DMS114 treated with DMSO at 0.1 percent for 48 hours (cell line): ENCODE measurements around the gene ZNF133.
A peak's percentile ranks its signal among the peaks of the same experiment; 100 is the strongest.
"Not testable (repeated sequence)": the region's sequence is repeated elsewhere in the genome, so short reads cannot be mapped to it uniquely, and the experiment has no call there.

Source experiments
- DNase-seq: peaks from one replicate; lab custom pipeline; 2025; ENCODE audit not compliant: unreplicated experiment; lab: John Stamatoyannopoulos, UW

ZNF133 gene

DNA sequence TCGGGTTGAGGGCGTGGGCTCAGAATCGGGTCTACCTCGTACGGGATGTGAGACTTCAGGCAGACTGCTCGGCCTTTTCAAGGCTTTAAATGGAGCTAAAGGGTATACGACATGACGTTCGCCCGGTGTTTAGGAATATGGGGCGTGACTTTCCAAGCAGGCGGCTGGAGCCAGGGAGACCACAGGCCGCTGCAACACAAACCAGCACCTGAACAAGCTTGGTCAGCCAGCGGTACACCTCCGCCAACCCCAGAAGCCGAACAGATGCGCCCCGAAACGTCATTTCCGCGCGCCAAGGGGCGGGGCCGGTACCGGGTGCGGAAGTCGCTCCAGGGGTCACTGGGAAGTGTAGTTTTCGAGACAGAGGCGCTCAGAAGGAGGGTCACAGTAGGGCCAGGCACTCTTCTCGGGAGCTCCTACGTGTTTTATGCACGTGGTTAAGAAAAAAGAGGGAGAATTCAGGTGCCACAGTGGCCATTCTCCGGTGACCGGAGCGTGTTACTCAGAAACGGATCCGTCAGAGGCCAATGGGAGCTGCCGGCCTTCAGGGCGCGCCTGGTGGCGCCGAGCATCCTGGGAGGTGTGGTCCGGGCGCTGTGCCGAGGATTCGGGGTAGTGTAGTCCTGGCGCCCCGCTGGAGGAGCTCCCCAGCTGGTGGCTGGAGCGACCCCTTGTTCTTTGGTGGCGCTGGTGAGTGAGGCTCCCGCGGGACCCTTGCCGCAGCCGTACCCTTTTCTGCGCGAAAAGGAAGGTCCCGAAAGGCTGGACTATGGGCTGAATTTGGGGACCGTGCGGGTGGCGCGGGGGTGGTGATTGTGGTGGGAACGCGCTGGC is at the start of gene ZNF133:
Gene ZNF133 (plus strand): TSS at position 613 of the 834 bp plus-strand sequence. CDS start 17,160 bp downstream, outside the sequence.
- DNase-seq: peak; percentile 83

DNA sequence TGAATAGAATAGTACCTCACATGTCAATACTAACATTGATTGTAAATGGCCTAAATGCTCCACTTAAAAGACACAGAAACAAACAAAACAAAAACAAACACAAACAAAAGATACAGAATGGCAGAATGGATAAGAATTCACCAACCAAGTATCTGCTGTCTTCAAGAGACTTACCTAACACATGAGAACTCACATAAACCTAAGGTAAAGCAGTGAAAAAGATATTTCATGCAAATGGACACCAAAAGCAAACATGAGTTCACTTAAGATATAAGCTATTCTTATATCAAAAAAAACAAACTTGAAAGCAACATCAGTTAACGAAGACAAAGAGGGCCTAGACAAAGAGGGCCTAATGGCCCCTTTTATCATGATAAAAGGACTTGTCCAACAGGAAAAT is 47.3 kb upstream of the ZNF133 start:
- DNase-seq: no peak

DNA sequence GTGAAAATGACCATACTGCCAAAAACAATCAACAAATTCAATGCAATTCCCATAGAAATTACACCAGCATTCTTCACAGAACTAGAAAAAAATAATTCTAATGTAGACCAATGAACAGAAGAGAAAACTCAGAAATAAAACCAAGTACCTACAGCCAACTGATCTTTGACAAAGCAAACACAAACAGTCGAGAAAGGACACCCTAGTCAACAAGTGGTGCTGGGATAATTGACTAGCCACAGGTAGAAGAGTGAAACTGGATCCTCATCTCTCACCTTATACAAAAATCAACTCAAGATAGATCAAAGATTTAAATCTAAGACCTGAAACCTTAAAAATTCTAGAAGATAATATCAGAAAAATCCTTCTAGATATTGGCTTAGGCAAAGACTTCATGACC is 44.5 kb upstream of the ZNF133 start:
- DNase-seq: no peak

DNA sequence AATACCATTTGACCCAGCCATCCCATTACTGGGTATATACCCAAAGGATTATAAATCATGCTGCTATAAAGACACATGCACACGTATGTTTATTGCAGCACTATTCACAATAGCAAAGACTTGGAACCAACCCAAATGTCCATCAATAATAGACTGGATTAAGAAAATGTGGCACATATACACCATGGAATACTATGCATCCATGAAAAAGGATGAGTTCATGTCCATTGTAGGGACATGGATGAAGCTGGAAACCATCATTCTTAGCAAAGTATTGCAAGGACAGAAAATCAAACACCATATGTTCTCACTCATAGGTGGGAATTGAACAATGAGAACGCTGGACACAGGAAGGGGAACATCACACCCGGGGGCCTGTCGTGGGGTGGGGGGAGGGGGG is 39.8 kb upstream of the ZNF133 start:
- DNase-seq: not testable (repeated sequence)

DNA sequence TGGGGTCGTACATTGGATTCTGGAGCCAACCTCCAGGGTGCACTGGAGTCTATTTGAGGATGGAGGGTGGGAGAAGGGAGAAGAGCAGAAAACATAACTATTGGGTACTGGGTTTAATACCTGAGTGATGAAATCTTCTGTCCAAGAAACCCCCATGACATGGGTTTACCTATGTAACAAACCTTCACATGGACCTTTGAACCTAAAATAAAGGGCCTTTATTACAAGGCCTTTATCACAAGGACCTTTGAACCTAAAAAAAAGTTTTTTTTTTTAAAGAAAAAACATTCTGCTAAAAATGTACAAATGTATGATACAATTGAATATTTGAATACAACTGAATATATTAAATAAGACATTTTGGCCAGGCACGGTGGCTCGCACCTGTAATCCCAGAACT is 38.1 kb upstream of the ZNF133 start:
- no peak for DNase-seq

DNA sequence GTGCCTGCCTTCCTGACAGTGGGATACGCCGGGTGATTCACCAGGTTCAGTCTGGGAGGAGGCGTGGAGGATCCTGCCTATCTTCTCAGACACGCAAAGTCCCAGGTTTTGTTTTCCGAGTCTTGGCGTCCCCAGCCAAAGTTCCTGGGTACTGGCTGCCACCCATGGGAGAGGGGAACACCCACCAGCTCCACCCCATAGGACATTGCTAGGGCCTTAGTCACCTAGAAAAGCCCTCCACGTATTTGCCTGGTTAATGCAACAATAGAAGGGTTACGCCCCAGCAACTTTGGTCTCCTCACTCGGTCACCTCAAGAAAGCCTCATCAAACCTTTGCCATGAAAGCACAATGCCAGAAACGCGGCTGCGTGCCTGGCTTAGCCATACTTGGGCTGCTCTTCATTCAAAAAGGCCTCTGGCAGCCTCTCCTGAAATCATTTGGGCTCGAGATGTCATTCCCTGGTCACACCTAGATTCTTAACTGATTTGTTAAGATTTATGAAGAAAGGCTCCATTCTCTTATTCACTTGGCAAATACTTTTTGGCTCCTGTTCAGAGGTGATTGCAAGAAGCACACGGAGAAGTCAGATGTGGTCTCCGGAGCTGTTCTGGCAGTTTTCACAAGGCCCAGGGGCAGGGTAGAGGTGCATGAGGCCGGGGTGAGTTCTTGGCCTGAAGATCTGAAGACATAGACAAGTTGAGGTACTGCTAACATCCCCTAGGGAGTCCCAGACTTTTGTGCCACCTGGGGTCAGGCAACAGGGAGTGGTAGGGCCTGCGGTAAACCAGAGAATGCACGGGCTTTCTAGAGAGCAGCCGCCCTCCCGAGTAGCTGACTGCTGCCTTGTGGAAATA is 35.5 kb upstream of the ZNF133 start:
- DNase-seq: no peak

DNA sequence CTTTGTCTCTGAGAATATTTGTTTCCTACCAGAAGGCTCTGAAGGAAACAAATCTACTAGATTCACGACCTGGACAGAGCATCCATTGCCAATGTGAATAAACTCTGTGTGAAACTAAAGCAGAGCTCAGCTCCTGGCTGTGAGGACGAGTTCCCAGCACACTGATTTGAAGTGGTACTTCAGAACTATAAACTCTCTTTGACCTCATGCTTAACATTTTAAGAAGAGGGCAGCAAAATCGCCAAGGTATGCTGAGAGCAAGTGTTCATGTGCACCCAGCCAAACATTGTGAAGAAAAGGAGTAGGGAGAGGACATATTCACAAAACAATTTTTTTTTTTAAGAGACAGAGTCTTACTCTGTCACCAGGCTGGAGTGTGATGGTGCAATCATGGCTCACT is 33.7 kb upstream of the ZNF133 start:
- no peak for DNase-seq

DNA sequence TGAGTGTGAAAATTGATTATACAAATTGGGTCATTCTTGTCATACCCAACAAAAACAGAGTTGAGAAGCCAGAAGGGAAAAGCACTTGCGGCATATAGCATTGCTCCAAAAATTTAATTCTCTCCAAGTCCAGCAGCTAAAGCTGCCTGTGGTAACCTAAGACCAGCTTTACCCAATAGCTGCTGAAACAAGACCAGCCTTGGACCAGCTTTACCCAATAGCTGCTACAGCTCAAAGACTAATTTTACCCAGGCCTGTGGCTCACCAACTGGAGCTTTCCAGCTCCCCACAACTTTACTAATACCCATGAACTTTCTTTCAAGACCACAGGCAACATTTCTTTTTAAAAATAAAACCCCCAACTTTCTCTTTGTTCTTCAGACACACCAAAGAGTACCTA is 32.8 kb upstream of the ZNF133 start:
- DNase-seq: no peak

DNA sequence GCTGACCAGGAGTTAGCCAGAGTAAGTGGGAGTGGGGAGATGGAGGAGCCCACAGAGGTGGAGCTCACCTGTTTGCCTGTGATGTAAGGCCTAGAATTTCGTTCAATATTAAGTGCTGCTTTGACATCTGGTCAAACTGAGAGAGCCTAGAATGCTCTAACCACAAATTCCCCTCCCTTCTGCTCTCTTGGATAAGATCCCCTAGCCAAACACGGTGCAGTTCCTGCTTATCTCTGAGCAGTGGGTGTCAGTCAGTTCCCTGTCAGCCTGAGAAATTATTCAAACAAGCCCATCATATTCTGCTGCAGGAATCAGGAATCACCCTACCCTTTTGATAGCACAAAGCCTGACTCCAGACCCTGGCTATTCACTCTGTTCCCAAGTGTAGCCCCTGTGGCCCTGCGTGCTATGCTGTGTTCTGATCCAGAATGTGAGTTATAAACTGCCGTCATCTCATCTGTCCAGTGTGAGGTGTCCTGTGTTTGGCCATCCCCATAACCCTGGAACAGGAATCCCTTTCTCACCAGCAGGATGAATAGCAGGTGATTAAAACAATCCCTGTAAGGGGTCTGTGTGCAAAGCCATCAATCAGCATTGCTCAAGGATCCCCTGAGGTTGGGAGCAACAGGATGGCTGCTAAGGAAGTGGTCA is 31.8 kb upstream of the ZNF133 start:
- no peak for DNase-seq

DNA sequence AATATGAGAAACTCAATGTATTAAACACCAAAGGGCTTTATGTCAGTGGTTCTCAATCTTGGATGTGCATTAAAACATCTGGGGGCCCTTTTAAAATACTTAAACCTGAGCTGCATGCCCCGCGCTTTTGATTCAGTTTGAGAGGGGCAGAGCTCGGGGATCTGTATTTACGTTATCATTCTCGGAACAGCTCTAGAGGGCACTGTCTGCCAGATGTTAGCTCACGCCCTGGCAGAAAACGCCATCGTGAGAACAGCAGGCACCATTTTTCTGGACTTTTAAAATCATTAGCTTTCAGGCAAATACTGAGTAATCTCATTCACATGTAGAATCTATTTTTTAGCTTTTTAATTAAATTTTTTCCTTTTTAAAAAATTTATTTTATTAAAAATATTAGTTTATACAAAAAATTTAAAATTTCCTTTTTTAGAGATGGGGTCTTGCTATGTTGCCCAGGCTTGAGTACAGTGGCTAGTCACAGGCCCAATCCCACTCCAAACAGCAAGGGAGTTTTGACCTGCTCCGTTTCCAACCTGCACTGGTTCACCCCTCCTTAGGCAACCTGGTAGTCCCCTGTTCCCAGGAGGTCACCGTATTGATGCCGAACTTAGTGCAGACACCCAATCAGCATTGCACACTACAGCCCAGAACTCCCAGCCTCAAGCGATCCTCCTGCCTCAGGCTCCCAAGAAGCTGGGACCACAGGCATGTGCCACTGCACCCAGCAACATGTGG is 30.0 kb upstream of the ZNF133 start:
- DNase-seq: no peak

DNA sequence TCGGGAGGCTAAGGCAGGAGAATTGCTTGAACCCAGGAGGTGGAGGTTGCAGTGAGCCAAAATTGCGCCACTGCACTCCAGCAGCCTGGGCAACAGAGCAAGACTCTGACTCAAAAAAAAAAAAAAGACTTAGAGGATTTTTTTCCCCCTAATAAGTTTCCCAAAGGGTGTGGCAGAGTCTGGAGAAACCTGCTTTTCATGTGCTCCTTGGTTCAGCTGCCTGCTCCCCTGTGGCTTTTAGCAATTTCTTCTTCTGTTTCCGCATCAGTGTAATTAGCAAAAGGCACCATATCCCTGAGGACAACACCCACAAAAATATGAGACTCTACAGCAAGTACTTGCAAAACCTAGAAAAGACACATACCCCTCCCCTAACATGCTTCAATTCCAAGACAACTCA is 28.6 kb upstream of the ZNF133 start:
- DNase-seq: no peak

DNA sequence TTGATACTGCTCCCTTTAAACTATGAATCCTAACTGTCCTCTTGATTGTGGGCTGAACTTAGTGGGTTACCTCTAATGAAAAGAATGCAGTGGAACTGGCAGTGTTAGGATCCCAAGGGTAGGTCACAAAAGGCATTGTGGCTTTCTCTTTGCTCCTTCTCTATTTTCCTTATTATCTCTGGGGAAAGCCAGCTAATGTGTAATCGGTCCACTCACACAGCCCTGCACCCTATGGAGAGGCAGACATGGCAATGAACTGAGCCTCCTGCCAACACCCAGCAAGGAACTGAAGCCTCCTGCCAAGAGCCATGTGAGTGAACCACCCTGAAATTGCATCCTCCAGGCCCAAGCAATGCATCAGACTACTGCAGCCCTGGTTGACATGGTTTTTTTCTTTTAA is 24.6 kb upstream of the ZNF133 start:
- DNase-seq: no peak

DNA sequence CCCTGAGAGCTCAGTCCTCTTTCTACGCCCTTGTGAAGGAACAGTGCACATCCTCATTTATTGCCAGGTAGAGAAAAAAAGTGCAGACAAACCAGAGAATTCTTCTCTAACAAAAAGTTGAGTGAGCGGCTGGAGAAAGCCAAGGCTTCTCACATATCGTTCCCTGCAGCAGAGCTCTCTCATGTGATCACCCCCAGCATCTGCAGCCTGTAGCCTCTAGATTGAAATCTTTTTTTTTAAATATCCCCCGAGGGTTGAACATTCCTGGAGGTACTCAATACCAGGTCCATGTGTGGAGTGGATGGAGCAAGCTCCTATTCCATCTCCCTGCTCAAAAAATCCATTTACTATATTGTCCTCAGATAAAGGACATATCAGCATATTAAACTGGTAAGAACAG is 22.9 kb upstream of the ZNF133 start:
- DNase-seq: no peak

DNA sequence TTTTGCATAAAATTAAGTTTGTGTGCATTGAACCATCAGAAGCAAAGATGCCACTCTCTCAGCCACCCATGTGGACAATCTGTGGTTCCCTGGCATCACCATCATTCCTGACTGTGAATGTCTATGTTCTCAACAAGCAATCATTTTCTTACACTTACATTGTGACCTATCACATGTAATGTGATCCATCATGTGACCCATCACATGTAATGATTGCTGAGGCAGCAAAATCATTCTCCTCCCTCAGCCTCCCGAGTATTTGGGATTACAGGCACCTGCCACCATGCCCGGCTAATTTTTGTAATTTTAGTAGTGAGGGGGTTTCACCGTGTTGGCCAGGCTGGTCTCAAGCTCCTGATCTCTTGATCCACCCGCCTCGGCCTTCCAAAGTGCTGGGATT is 22.0 kb upstream of the ZNF133 start:
- DNase-seq: no peak

DNA sequence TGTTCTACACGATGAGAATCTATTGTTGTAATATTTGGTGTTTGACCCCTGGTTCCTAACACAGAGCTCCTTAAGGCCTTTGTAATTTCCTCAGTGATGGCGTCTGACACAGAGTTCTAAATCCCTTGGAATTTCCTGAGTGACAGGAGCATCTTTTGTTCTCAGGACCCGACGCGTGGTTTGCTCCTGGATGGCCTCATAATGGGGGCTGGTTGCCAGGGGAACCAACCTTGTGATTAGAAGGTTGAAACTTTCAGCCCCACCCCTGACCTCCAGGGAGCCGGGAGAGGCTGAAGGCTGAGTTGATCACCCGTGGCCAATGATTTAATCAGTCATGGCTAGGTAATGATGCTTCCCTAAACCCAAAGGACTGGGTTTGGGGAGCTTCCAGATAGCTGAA is 20.5 kb upstream of the ZNF133 start:
- DNase-seq: no peak

DNA sequence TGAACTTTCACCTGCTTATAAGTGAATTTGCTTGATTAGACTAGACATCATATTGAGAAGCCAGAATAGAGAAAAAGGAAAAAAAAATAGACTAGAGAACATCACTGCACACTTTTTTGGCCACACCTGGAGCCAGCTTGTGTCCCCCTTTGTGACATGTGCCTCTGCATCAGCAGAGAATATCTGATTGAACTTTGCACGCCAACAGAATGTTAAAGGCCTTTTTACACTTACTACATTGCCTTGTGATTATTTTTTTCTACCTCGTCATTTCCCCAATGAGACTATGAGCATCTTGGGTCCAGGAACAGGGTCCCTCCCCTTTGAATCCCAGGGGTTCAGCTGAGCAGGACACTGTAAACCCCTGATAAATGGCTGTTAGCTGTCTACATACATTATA is 17.2 kb upstream of the ZNF133 start:
- no peak for DNase-seq

DNA sequence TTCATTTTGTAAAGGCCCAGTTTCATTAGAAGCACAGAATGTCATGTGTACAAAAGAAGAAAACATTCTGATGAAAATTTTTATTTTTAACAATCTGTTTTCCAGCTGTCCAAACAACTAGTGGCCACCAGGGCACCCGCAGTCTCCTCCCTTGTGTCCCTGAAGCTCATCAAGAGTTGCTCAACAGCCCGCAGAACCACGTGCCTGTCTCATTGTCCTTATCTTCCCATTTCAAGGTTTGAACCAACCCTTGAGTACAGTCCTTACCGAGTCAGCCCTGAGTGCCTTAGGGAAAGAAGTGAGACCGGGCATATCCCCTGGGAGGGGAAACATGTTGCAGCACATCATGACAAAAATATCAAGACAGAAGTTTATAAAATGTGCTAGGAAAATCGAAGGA is 15.9 kb upstream of the ZNF133 start:
- DNase-seq: no peak

DNA sequence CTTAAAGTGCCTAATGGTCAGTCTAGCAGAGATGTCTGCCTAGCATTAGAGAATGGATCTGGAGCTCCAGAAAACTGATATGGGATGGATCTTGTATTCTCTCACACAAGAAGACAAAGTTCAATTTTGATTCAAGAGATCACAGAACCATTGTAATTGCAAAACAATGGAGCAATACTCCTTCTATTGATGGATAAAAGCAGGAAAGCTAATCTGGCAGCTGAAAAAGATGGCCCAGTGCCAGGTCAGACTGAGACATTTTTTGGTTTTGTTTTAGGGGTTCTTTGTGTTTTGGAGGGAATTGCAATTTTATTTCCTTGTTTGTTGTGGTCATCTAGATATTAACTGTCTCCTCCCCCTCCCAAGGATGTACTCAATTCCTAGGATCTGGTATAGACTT is 14.6 kb upstream of the ZNF133 start:
- no peak for DNase-seq

DNA sequence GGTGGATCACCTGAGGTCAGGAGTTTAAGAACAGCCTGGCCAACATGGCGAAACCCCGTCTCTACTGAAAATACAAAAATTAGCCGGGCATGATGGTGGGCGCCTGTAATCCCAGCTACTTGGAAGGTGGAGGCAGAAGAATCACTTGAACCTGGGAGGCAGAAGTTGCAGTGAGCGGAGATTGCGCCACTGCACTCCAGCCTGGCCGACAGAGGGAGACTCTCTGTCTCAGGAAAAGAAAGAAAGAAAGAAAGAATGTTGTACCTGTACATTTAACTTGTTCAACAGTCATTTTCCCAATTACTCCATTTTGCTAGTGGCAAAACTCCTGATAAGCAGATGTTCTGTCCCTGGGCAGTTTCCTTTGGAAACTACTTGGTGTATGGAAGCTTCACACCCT is 12.4 kb upstream of the ZNF133 start:
- not testable (repeated sequence) for DNase-seq

DNA sequence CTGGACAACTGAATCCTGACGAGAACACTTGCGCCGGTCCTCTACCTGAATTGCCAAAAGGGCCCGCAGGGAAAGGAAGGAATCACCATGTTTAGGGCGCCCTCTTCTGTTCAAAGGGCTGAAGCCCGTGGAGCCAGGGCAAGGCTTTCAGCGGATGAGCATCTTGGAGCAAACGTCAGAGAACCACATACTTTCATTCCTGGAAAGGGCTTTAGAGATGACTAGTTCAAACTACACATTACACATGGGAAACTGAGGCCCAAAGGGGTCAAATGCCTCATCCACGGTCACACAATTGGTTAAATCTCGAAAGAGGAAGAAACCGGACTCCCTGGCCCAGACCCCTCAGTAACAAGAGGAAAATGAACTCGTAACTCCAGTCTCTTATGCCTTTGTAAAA is 11.5 kb upstream of the ZNF133 start:
- peak; percentile 49 for DNase-seq

DNA sequence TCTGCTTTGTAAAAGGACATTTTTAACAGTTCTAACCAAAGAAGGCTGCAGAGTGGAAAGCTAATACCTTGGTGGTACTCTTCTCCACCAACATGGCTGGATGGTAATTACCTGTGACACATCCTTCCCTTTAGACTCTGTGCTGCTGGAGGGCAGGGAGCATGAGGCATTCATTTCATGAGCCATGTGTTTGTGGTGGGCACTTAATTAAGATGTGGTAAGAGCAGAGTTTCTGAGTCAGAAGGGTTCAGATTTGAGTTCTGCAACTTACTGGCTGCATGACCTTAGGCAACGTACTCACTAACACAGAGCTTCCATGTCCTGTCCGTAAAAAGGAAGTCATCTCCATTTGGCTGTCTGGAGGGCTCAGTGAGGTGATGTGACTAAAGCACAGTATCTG is 9.1 kb upstream of the ZNF133 start:
- DNase-seq: no peak
